Measurements from ENCODE around the gene NEURL1B. TPM values are rescaled to one million over a fixed set of nuclear protein-coding genes. Genes with fewer than 3 reads are reported as not detected.
A peak's percentile ranks its signal among the peaks of the same experiment; 100 is the strongest.
"Not testable (repeated sequence)": the region's sequence is repeated elsewhere in the genome, so short reads cannot be mapped to it uniquely, and the experiment has no call there.

NEURL1B gene
- total RNA-seq, 4 donors from 2014 or later, result 8.2 to 29.9 (median 10.9) TPM

DNA sequence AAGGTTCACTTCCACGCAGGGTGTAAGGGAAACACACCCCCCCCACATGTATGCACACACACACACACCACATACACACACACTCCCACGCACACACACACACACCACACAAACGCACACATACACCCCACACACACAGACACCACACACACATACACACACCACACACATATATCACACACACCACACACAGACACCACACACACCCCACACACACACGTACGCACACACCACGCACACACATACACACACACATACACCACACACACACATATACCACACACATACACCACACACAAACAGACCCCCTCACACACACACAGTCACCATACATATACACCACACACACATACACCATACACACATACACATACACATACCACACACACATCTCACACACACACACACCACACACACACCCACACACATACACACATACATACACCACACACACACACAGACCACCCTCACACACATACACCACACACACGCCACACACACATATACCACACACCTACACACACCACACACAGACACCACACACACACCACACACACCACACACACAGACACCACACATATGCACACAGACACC, 44.3 kb upstream of the NEURL1B start:
- Histone ChIP-seq H3K4me3 (replicated peaks in 1 of 3) (no peak overlapping the region), H3K27ac (no peak overlapping the region), H3K4me1 (no peaks in the 10 kb centered on the region), H3K9me3 (no peaks in the 10 kb centered on the region), H3K27me3 (no peaks in the 10 kb centered on the region), H3K36me3 (no peaks in the 10 kb centered on the region)
- DNase-seq, result no peak
- 90% methylated on average over 7 of the region's 7 CpGs for WGBS, 2 donors
- intact Hi-C loops (cut with DNase I), result no loop called here
- no peak for TF ChIP-seq POLR2A (IDR thresholded peaks at IDR 0.05)
- TF ChIP-seq, protein P1, sequence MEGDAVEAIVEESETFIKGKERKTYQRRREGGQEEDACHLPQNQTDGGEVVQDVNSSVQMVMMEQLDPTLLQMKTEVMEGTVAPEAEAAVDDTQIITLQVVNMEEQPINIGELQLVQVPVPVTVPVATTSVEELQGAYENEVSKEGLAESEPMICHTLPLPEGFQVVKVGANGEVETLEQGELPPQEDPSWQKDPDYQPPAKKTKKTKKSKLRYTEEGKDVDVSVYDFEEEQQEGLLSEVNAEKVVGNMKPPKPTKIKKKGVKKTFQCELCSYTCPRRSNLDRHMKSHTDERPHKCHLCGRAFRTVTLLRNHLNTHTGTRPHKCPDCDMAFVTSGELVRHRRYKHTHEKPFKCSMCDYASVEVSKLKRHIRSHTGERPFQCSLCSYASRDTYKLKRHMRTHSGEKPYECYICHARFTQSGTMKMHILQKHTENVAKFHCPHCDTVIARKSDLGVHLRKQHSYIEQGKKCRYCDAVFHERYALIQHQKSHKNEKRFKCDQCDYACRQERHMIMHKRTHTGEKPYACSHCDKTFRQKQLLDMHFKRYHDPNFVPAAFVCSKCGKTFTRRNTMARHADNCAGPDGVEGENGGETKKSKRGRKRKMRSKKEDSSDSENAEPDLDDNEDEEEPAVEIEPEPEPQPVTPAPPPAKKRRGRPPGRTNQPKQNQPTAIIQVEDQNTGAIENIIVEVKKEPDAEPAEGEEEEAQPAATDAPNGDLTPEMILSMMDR (IDR thresholded peaks at IDR 0.05), result no peak

DNA sequence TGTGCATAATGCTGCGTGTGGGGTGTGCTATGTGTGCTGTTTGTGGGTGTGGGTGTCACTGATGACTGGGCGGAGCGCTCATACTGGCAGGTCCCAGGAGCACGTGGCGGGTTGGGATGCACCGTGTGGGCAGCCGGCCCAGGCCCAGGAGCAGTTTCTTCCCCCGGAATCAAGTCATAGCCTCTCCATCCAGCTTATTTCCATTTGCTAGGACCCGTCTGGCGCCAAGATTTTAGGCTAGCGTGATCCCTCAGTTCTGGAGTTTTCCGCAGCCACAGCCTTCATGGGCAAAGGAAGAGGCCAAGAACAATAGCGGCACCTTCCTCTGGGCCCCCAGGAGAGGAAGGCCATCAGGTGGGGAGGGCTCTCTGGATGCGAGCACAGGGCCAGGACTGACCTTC, 43.3 kb upstream of the NEURL1B start:
- Histone ChIP-seq H3K4me3 (replicated peaks in 1 of 3) (no peak overlapping the region), H3K27ac (no peak overlapping the region), H3K36me3 (no peaks in the 10 kb centered on the region), H3K4me1 (peaks cover 0 to 2% of the 10 kb centered on the region in 2 donors), H3K27me3 (no peaks in the 10 kb centered on the region), H3K9me3 (no peaks in the 10 kb centered on the region)
- 77 to 84% methylated on average over 6 to 8 of the region's 14 CpGs for WGBS, 2 donors
- no peak for TF ChIP-seq POLR2A (IDR thresholded peaks at IDR 0.05)
- TF ChIP-seq, protein P1 (IDR thresholded peaks at IDR 0.05), result no peak
- intact Hi-C loops (cut with DNase I), result no loop called here
- no peak for DNase-seq

DNA sequence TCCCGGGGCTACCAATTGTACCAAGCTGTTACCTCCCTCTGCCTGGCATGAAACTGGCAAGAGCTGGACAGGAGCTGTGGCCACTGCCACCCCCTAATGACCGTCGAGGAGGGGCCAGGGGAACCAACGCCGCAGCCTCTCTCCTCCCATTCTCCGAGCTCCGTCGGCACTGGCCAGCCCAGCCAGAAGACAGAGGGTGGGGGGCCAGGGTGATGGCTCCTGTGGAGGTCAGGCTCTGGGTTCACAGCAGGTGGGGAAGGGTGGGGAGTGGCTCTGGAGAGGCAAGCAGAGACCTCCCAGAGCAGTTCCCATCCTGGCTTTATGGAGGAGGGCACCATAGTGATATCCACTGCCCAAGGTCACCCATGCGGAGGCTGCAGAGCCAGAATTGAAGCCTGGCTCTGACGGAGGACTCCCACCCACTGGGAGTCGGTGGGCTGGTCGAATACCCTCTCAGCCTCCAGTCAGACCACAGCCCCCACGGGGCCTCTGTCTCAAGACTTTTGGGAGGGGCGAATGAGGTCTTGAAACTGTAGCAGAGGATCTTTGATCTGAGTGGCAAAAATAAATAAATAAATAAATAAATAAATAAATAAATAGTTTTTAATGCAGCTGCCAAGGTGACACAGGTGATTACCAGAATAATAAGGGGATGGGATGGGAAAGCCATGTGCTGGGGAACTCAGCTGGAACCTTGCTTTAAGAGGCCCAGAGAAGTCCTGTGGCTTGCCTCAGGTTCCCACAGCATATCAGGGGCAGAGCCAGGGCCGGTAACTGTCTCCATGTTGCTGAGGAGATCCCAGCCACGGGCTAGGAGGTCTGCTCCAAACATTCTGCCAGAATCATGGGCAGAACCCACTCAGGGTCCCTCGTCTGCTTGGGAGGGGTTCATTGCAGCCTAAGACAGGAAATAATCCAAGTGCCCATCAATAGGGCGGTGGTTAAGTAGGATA, 42.5 kb upstream of the NEURL1B start:
- no peaks in the 10 kb centered on the region for H3K9me3 ChIP-seq
- 74 to 79% methylated on average over 17 to 18 of the region's 18 CpGs for WGBS, 2 donors
- DNase-seq, result no peak
- H3K36me3 ChIP-seq, result no peaks in the 10 kb centered on the region
- H3K27ac ChIP-seq, result no peak overlapping the region
- H3K4me3 ChIP-seq (replicated peaks in 1 of 3), result no peak overlapping the region
- H3K27me3 ChIP-seq, result no peaks in the 10 kb centered on the region
- H3K4me1 ChIP-seq, result peaks cover 0 to 4% of the 10 kb centered on the region in 2 donors
- intact Hi-C loops (cut with DNase I), result no loop called here
- TF ChIP-seq, protein P1 (IDR thresholded peaks at IDR 0.05), result no peak
- no peak for TF ChIP-seq POLR2A (IDR thresholded peaks at IDR 0.05)

DNA sequence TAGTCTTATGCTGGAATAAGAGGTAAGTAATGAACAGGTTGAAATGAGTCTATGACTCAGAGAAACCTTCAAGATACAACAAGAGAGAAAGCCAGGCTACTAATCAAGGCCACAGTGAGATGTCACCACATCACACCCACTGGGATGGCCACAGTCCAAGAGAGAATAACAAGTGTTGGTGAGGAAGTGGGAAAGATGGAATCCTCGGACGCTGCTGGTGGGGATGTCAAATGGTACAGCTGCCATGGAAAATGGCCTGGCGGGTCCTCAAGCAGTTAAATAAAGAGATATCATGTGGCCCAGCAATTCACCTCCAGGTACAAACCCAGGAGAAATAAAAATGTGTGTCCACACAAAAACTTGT, 41.9 kb upstream of the NEURL1B start:
- Histone ChIP-seq H3K27ac (no peak overlapping the region), H3K4me3 (replicated peaks in 1 of 3) (no peak overlapping the region), H3K9me3 (no peaks in the 10 kb centered on the region), H3K36me3 (no peaks in the 10 kb centered on the region), H3K4me1 (peaks cover 0 to 4% of the 10 kb centered on the region in 2 donors), H3K27me3 (no peaks in the 10 kb centered on the region)
- 86 to 93% methylated on average over 3 of the region's 3 CpGs for WGBS, 2 donors
- intact Hi-C loops (cut with DNase I), result no loop called here
- DNase-seq, result no peak
- TF ChIP-seq POLR2A (IDR thresholded peaks at IDR 0.05), result no peak
- TF ChIP-seq, protein P1 (IDR thresholded peaks at IDR 0.05), result no peak

- TF ChIP-seq, protein P1 (IDR thresholded peaks at IDR 0.05), result no peak
- no peak for TF ChIP-seq POLR2A (IDR thresholded peaks at IDR 0.05)
- no peak for DNase-seq
- WGBS, 2 donors, result 83 to 90% methylated on average over 3 of the region's 3 CpGs
- Histone ChIP-seq H3K36me3 (no peaks in the 10 kb centered on the region), H3K9me3 (no peaks in the 10 kb centered on the region), H3K27me3 (no peaks in the 10 kb centered on the region), H3K4me1 (peaks cover 0 to 4% of the 10 kb centered on the region in 2 donors), H3K4me3 (replicated peaks in 1 of 3) (no peak overlapping the region), H3K27ac (no peak overlapping the region)
- intact Hi-C loops (cut with DNase I), result no loop called here
These were observed 40.5 kb upstream of the NEURL1B start for GRCh38 chr5:172600571-172600970.

- H3K27me3 ChIP-seq; H3K4me1 ChIP-seq; H3K36me3 ChIP-seq; DNase-seq; intact Hi-C loops (cut with DNase I); H3K4me3 ChIP-seq (replicated peaks in 1 of 3); H3K9me3 ChIP-seq: not testable (repeated sequence)
- peak overlapping the region in 2 of 3 donors; percentile 18 to 33 for H3K27ac ChIP-seq
- 91 to 95% methylated on average over 7 of the region's 7 CpGs for WGBS, 2 donors
These were observed 39.5 kb upstream of the NEURL1B start for GRCh38 chr5:172601576-172601975.
